Measurements from ENCODE around the gene GRAP.

The GRAP gene

GRCh38 chr17:19017804-19018599, 28.8 kb downstream of the GRAP start:
- DNase-seq: no peak

DNA sequence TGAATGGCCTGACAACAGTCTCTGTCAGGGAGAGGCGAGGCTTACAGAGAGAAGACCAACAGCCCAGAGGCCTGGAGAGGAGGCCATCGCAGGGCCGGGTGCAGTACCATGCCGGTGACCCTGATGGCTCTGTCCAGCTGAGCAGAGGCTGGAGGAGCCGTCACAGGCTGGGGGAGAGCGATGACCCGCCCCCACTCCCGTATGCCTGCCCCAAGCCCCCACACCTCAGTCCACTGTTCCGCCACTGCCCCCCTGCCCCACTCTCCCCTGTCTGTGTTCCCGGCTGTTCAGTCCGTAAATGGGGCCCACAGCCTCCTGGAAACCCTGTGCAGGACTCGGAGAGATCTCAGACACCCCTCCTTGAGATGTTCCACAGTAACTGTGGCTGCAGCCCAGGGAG, 29.4 kb downstream of the GRAP start:
- no peak for DNase-seq

GRCh38 chr17:19016881-19017280, 29.9 kb downstream of the GRAP start:
- no peak for DNase-seq

DNA sequence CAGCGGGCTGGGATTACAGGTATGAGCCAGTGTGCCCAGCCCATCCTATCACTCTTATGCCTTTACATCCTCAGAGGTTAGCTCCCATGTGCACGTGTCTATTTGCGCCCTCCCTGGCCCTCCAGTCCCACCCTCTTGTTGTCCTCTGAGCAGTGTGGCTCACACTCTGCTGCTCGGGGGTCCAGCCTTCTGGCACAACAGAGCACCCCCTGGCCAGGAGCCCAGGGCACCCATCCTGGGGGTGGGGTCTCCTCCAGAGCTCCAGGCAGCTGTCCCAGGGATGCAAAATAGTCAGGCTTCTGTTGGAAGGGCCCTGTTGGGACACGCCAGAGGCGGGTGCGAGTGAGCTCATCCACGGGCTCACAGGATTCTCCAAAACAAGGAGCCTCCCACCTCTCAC, 30.5 kb downstream of the GRAP start:
- DNase-seq: no peak

DNA sequence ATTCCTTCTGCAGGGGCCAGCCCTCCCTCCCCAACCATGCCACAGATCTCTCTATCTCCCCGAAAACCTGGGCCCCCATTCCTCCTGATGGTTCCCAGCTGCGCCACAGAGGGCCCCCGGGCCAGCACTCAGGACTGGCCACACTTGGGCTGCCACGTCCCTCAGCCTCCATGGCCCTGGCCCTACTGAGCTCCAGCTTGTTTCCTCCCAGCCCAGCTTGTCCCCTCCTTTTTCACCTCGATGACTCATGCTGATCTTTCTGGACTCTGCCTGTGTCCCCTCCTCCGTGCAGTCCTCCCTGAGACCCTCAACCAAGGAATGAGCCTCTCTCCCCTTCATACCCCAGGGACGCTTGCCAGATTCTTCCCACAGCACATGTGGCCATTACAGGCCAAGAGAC, 31.3 kb downstream of the GRAP start:
- no peak for DNase-seq

DNA sequence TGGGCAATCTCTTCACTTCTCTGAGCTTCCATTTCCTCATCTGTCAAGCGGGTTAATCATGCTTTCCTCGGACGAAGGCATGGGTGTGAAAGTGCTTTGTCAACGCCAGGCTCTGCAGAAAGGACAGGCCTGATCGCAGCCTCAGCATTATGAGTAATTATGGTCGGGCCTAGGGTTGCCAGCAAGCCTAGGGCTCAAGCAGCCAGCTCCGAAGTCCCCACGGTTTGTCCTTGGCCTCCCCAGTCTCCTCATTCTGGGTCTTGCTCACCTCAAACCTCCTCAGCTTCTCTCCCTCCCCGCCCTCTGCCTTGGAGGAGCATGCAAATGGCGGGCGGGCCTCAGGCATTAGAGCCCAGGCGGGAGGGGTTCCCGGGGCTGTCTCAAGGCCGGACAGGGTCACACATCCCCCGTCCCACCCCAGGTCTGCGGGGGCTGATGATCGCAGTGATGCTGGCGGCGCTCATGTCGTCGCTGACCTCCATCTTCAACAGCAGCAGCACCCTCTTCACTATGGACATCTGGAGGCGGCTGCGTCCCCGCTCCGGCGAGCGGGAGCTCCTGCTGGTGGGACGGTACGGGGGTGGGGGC, 32.0 kb downstream of the GRAP start:
- DNase-seq: no peak

- no peak for DNase-seq
Measured at GRCh38 chr17:19013806-19014627, 32.7 kb downstream of the GRAP start.

DNA sequence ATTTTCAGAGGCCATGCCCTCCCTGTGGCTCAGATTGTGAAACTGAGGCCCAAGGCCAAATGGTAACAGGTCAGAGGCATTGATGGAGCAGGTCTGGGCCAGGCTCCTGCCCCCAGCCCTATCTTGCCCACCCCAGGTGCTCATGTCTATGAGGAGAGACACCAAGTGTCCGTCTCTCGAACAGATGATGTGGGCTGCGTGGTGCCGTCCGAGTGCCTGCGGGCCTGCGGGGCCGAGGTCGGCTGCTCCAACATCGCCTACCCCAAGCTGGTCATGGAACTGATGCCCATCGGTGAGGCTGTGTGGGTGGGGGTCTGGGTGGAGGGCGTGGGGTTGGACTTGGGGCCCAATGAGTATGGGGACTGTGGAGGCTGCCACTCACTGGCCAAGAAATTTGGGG, 33.5 kb downstream of the GRAP start:
- no peak for DNase-seq

GRCh38 chr17:19012171-19013080, 34.3 kb downstream of the GRAP start:
- no peak for DNase-seq

- no peak for DNase-seq
Measured at GRCh38 chr17:19011581-19011980, 35.2 kb downstream of the GRAP start.

GRCh38 chr17:19010729-19011505, 35.8 kb downstream of the GRAP start:
- DNase-seq: no peak

- no peak for DNase-seq
Measured at GRCh38 chr17:19009970-19010369, 36.8 kb downstream of the GRAP start.

GRCh38 chr17:19006698-19007097, 40.1 kb downstream of the GRAP start:
- no peak for DNase-seq

- DNase-seq: no peak
Measured at GRCh38 chr17:19005789-19006430, 40.8 kb downstream of the GRAP start.

DNA sequence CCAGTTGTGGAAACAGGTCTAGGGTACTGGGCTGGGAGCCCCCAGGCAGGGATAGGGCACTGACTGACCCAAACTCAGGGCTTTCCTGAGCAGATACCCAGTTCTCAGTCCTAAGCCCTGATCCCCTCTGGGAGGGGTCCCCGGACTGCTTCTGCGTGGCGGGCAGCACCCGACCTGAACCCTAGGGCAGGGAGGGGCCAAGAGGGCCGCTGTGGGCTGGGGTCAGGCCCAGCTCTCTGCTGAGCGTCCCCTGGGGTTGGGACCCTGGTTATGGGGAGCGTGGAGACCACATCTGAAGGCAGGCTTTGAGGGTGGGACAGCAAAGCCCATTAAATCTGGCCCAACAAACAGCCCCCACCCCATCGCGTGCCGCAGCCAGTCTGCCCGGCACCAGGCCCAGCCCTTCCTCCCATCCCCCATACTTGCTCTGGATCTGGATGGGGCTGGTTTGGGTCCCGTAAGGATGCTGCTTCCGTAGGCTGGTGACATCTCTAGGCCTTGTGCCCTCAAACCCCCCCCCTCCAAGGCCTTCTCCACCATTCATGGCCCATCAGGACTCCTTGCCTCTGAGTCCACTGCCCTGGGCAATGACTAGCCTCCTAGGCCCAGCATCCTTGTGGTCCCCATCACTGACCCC, 41.5 kb downstream of the GRAP start:
- no peak for DNase-seq

DNA sequence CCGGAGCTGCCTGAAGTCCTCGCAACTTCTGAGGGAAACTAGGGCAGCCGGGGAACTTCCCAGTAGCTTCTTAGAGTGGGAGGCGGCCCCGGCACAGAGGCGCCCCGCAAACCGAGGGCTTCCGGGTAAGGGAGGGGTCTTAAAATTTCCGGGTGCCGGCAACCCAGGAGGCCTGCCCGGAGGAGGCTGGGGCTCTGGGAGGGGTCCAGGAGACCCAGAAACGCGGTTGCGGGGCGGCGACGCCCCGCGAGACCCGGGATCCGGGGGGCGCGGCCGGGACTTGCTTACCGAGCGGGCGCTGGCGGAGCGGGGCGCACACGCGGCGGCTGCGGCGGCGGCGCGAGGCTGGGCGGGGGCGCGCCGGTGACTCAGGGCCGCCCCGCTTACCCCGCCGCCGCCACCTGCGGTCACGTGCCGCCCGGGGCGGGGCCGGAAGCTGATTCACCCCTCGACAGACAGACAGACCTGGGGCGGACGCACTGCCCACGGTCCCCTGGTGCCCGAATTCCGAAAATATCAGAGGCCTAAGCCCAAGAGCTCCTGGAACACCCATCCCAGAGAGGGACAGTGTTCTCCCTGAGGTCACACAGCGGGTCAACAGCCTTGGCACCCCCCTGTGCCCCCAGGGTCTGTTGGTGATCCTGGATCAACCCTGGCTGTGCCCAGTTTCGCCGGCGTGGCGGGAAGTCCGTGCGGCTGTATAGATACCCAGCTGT, 42.2 kb downstream of the GRAP start, which contains the start of gene FAM83G:
TSS of gene FAM83G (minus strand) at position 344 of the 716 bp plus-strand sequence. CDS start 723 bp downstream, outside the sequence.
- DNase-seq: peak; percentile 91 to 92

- peak; percentile 60 to 70 for DNase-seq
Measured at GRCh38 chr17:19003543-19004420, 43.0 kb downstream of the GRAP start.

GRCh38 chr17:19002805-19003542, 43.8 kb downstream of the GRAP start:
- peak in 1 of 2 donors; percentile 24 for DNase-seq

Measured in activated CD4-positive, alpha-beta T cell treated with anti-CD3 and anti-CD28 coated beads for 4 hours (primary cell).